Kidney (tissue), 14 donors: ENCODE data around the gene MRPS24. TPM values are rescaled to one million over a fixed set of nuclear protein-coding genes. Genes with fewer than 3 reads are reported as not detected.

Experiments
- DNase-seq, 5 donors: peaks; one replicate each; pipeline ENCODE4 v3.0.0-alpha.2; 2013 to 2020
- FAIRE-seq: peaks from 2 replicates; lab custom pipeline; 2012; peaks lifted over from hg19 to GRCh38; lab: Jason Lieb, UNC
- H3K27ac ChIP-seq, 2 donors: one replicate each; pipeline ENCODE4 v1.7.0; 2013; ENCODE audit warnings: low read depth in 2 of 2, low read length in 2 of 2, inconsistent platforms in 1 of 2
- H3K27me3 ChIP-seq: one replicate; pipeline ENCODE4 v1.7.1; 2013; ENCODE audit warnings: low read length, inconsistent platforms; ENCODE audit not compliant: control insufficient read depth, insufficient read depth
- H3K36me3 ChIP-seq, 3 donors: one replicate each; pipeline versions ENCODE4 v1.7.0 to v1.7.1; 2013; ENCODE audit warnings: low read length in 3 of 3, control low read depth in 1 of 3, inconsistent platforms in 1 of 3; ENCODE audit not compliant: insufficient read depth in 3 of 3, control insufficient read depth in 2 of 3
- H3K4me1 ChIP-seq, 3 donors: one replicate each; pipeline versions ENCODE4 v1.7.0 to v1.7.1; 2013; ENCODE audit warnings: low read length in 3 of 3, inconsistent platforms in 1 of 3, low read depth in 1 of 3; ENCODE audit not compliant: control insufficient read depth in 2 of 3, insufficient read depth in 2 of 3
- H3K4me3 ChIP-seq, 3 donors: one replicate each; pipeline versions ENCODE4 v1.7.0 to v1.8.1; 2013; ENCODE audit warnings: low read length in 3 of 3, control low read depth in 1 of 3, inconsistent platforms in 1 of 3
- H3K9ac ChIP-seq, 3 donors: one replicate each; pipeline versions ENCODE4 v1.7.0 to v1.7.1; 2013; ENCODE audit warnings: low read length in 3 of 3, control low read depth in 1 of 3, inconsistent platforms in 1 of 3
- H3K9me3 ChIP-seq, 3 donors: one replicate each; pipeline versions ENCODE4 v1.7.0 to v1.7.1; 2013; ENCODE audit warnings: low read length in 3 of 3, control low read depth in 1 of 3, inconsistent platforms in 1 of 3; ENCODE audit not compliant: control insufficient read depth in 2 of 3, insufficient read depth in 1 of 3
- CTCF ChIP-seq: IDR thresholded peaks from 3 replicates; pipeline ENCODE4 v1.5.1; 2012; ENCODE audit warnings: mild to moderate bottlenecking, moderate library complexity, borderline replicate concordance; ENCODE audit not compliant: insufficient read depth; ENCODE audit errors: extremely low read depth
- intact Hi-C: fragments of 100-400 bp; cut with DNase I; formaldehyde crosslinking; loops from one replicate; pipeline ENCODE4 v1.11.1; 2022
- polyA plus RNA-seq: library from polyadenylated mRNA; stranded (reverse); fragments of 350-450 nt; fragmentation: Illumina TruSeq; extraction: RNeasy Lipid Tissue Mini Kit (QIAGEN cat#74804); gene quantifications from one replicate; pipeline ENCODE4 v1.2.3, GENCODE V29; 2014; ENCODE audit warnings: low read depth, low replicate concordance; ENCODE audit not compliant: insufficient read depth
- total RNA-seq: library from RNA; stranded (reverse); fragmentation: NEBNext Ultra II Directional; extraction: Animal tissue kit (Norgen Biotek cat#: 25700); gene quantifications from one replicate; pipeline ENCODE4 v1.2.1, GENCODE V29; 2021
- donor health status: control.
- donor health status: control.
- donor health status: control.
- donor health status: control.
- donor health status: control.
- donor health status: DM: yes; HTN: yes; CAD: no.
- donor health status: Normal renal cell carcinoma (clear cell type).

Gene MRPS24
- total and polyA plus RNA-seq, 2 donors from 2014 or later: 71.2 to 276 TPM

DNA sequence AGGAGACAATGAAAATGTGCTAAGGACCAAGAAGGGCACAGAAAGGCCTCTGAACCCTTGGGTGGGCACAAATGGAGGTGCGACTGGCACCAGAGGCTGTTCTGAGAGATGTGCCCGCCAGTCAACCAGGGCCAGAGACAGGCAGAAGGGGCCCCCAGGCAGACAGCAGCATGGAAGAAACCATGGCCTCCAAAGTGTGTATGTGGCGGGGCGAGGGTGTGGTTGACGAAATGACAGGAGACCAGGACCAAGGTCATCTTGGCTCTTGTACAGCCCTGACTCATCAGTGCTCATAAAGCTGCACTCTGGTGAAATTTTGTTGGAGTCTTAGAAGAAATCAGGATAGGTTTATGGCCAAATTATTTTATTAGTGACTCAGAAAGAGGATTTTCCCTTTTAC is 4.0 kb upstream of the MRPS24 start:
- H3K27ac ChIP-seq: no peak overlapping the region
- peaks cover 0 to 28% (median 24%) of the 10 kb centered on the region in 3 donors for H3K36me3 ChIP-seq
- intact Hi-C loops: no loop called here
- H3K9ac ChIP-seq: no peak overlapping the region
- FAIRE-seq (no peak), DNase-seq (no peak)
- no peaks in the 10 kb centered on the region for H3K27me3 ChIP-seq
- peaks cover 0 to 6% (median 0%) of the 10 kb centered on the region in 3 donors for H3K4me1 ChIP-seq
- H3K4me3 ChIP-seq: no peak overlapping the region
- H3K9me3 ChIP-seq: no peaks in the 10 kb centered on the region
- no peak for TF ChIP-seq CTCF

DNA sequence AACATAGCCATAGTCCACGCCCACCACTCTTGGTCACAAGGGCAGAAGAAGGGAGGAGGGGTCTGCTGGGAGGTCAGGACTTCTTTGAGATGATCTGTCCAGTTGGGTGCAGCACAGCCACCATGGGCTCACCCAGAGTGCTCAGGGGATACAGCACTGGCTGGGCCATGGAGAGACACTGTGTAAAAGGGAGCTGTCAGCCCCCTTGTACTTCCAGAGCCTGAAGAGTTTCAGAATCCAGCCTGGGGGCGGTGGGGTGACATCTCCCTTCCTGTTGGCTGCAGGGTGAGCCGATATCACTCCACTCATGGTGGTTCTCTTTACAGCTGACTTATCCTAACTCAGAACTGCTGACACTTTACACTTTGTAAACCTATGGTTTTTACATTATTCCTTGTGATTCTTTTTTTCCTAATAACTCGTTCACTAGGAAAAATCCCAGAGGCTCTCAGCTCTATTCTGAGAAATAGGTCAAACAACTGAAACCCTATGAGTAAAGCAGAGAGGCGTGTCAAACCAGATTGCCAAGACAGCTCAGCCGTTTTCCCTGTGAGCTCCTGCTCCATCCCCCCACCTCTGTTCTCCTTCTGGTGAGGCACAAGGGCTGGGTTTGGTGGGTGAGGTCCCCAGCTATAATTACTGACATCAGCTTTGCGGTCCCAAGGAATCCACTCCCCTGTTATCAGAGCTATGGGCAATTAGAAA is 3.2 kb upstream of the MRPS24 start:
- FAIRE-seq: no peak
- peak in 2 of 5 donors; percentile 5 to 35 for DNase-seq
- Histone ChIP-seq H3K9me3 (no peaks in the 10 kb centered on the region), H3K27me3 (no peaks in the 10 kb centered on the region), H3K36me3 (peaks cover 0 to 30% (median 18%) of the 10 kb centered on the region in 3 donors), H3K4me1 (peaks cover 0 to 8% (median 0%) of the 10 kb centered on the region in 3 donors), H3K9ac (no peak overlapping the region), H3K27ac (no peak overlapping the region), H3K4me3 (no peak overlapping the region)
- TF ChIP-seq CTCF: no peak
- intact Hi-C loops: no loop called here

GRCh38 chr7:43871064-43871463 is 1.7 kb upstream of the MRPS24 start:
- no peak for DNase-seq
- intact Hi-C loops: no loop called here
- Histone ChIP-seq H3K36me3 (peaks cover 0 to 20% (median 7%) of the 10 kb centered on the region in 3 donors), H3K4me3 (no peak overlapping the region), H3K9me3 (no peaks in the 10 kb centered on the region), H3K9ac (no peak overlapping the region), H3K27ac (no peak overlapping the region), H3K4me1 (peaks cover 0 to 8% (median 0%) of the 10 kb centered on the region in 3 donors), H3K27me3 (no peaks in the 10 kb centered on the region)
- no peak for TF ChIP-seq CTCF
- FAIRE-seq: no peak

- TF ChIP-seq CTCF: no peak
- DNase-seq: no peak
- FAIRE-seq: no peak
- Histone ChIP-seq H3K9me3 (no peaks in the 10 kb centered on the region), H3K27me3 (no peaks in the 10 kb centered on the region), H3K4me1 (peaks cover 0 to 8% (median 0%) of the 10 kb centered on the region in 3 donors), H3K27ac (no peak overlapping the region), H3K9ac (no peak overlapping the region), H3K36me3 (peaks cover 3 to 17% (median 5%) of the 10 kb centered on the region in 3 donors), H3K4me3 (peak overlapping the region in 1 of 3 donors; percentile 83)
- intact Hi-C loops: no loop called here
These were observed 999 bp upstream of the MRPS24 start for GRCh38 chr7:43870316-43870715.
